CD4-positive, alpha-beta T cell (primary cell): ENCODE results near the gene DCHS1. TPM values are rescaled to one million over a fixed set of nuclear protein-coding genes. Genes with fewer than 3 reads are reported as not detected.

Experiments
- ATAC-seq: fragments of 200-7000 bp; cut with Tn5 transposase; one replicate; pipeline ENCODE4 v1.10.0; 2022; ENCODE audit warnings: mild to moderate bottlenecking; ENCODE audit not compliant: poor library complexity
- CTCF ChIA-PET: fragments of 350-600 bp; sonication (Branson Sonifier 250); formaldehyde crosslinking; loops from one replicate; lab custom pipeline; 2021; ENCODE audit warnings: antibody characterized with exemption, inconsistent platforms; lab: Charles Lee
- POLR2A ChIA-PET: fragments of 350-600 bp; sonication (Branson Sonifier 250); formaldehyde crosslinking; loops from one replicate; lab custom pipeline; 2021; ENCODE audit warnings: antibody characterized with exemption, inconsistent platforms; lab: Charles Lee
- DNase-seq, 14 experiments: peaks; one replicate each; pipeline ENCODE4 v3.0.0-alpha.2; 2013 to 2020; ENCODE audit warnings: mixed read lengths in 2 of 14
- H3K27ac ChIP-seq, 2 donors: one replicate each; pipeline versions ENCODE4 v1.5.1 to v1.7.0; 2013; ENCODE audit warnings: low read length in 2 of 2, low read depth in 1 of 2, mild to moderate bottlenecking in 1 of 2
- H3K27me3 ChIP-seq, 2 experiments: 1 replicate in 1 of 2; 2 replicates in 1 of 2; pipeline versions ENCODE4 v1.6.1 to v1.7.0; 2013; ENCODE audit warnings: low read length in 2 of 2, control low read depth in 1 of 2, mild to moderate bottlenecking in 1 of 2, moderate library complexity in 1 of 2; ENCODE audit not compliant: insufficient read depth in 2 of 2, control insufficient read depth in 1 of 2
- H3K36me3 ChIP-seq: one replicate; pipeline ENCODE4 v1.6.1; 2013; ENCODE audit warnings: low read length, control low read depth; ENCODE audit not compliant: insufficient read depth
- H3K4me1 ChIP-seq: one replicate; pipeline ENCODE4 v1.6.1; 2013; ENCODE audit warnings: low read length, control low read depth; ENCODE audit not compliant: insufficient read depth
- H3K4me3 ChIP-seq: one replicate; pipeline ENCODE4 v1.5.1; 2013; ENCODE audit warnings: mild to moderate bottlenecking, low read length, moderate library complexity
- H3K9me3 ChIP-seq, 2 experiments: 1 replicate in 1 of 2; 2 replicates in 1 of 2; pipeline versions ENCODE4 v1.6.1 to v1.7.0; 2013; ENCODE audit warnings: low read length in 2 of 2, mild to moderate bottlenecking in 2 of 2, control low read depth in 1 of 2, moderate library complexity in 1 of 2; ENCODE audit not compliant: control insufficient read depth in 1 of 2, insufficient read depth in 1 of 2
- H3K27ac Mint-ChIP-seq: one replicate; pipeline ENCODE4 v1.8.0; 2020; ENCODE audit warnings: mixed read lengths
- H3K27me3 Mint-ChIP-seq: one replicate; pipeline ENCODE4 v1.8.0; 2021; ENCODE audit warnings: mixed read lengths
- H3K36me3 Mint-ChIP-seq: one replicate; pipeline ENCODE4 v1.8.0; 2021; ENCODE audit warnings: low read depth, mixed read lengths
- H3K4me1 Mint-ChIP-seq: one replicate; pipeline ENCODE4 v1.8.0; 2021; ENCODE audit warnings: low read depth, mixed read lengths
- H3K4me3 Mint-ChIP-seq: one replicate; pipeline ENCODE4 v1.8.0; 2020; ENCODE audit warnings: mild to moderate bottlenecking, mixed read lengths
- H3K9me3 Mint-ChIP-seq: one replicate; pipeline ENCODE4 v1.8.0; 2020; ENCODE audit warnings: mixed read lengths
- CTCF ChIP-seq: fragments of 200-600 bp; IDR thresholded peaks from one replicate; pipeline ENCODE4 v1.8.0; 2022; ENCODE audit warnings: antibody characterized with exemption, mild to moderate bottlenecking
- intact Hi-C, 2 experiments: fragments of 100-400 bp; cut with DNase I in 1 of 2; cut with micrococcal nuclease in 1 of 2; formaldehyde crosslinking; loops; one replicate each; pipeline versions ENCODE4 v1.15.1 to v1.9.0; 2023 to 2025; cut with DNase I, micrococcal nuclease
- total RNA-seq, 174 experiments: library from RNA in 2 of 174; stranded (reverse) in 2 of 174; gene quantifications; one replicate each; pipeline ENCODE4 v1.2.3 and lab custom pipeline; 2021 to 2026

The DCHS1 gene
- total RNA-seq, 2 experiments from 2014 or later, result 9.7 TPM

- no peaks in the 10 kb centered on the region for H3K9me3 ChIP-seq
- ATAC-seq (no peak), DNase-seq (no peak)
- intact Hi-C loops, result no loop called here
- H3K27ac Mint-ChIP-seq, result no peak overlapping the region
- no peak overlapping the region for H3K27ac ChIP-seq
- CTCF ChIA-PET, result interaction anchor here (0.7 to 4.5 kb wide), 2 partner anchors 10 to 68 kb away, joined by 3 to 19 read pairs; partner anchors contain the start of gene MRPL17
- TF ChIP-seq CTCF, result no peak
- peak overlapping the region; percentile 54 for H3K4me3 Mint-ChIP-seq
- H3K27me3 Mint-ChIP-seq, result no peaks in the 10 kb centered on the region
- no peaks in the 10 kb centered on the region for H3K36me3 ChIP-seq
- no peaks in the 10 kb centered on the region for H3K9me3 Mint-ChIP-seq
- H3K27me3 ChIP-seq, result no peaks in the 10 kb centered on the region
- peaks cover 54% of the 10 kb centered on the region for H3K4me1 Mint-ChIP-seq
- H3K36me3 Mint-ChIP-seq, result no peaks in the 10 kb centered on the region
- POLR2A ChIA-PET, result interaction anchor here (0.7 to 6.1 kb wide), 4 partner anchors 10 to 61 kb away, joined by 3 to 30 read pairs (median 12); partner anchors contain the start of genes MRPL17 and TAF10
- H3K4me1 ChIP-seq, result peaks cover 33% of the 10 kb centered on the region
- no peak overlapping the region for H3K4me3 ChIP-seq
These were observed 18.1 kb upstream of the DCHS1 start for GRCh38 chr11:6673523-6674218.

- DNase-seq, result no peak
- no peak for ATAC-seq
- Mint-ChIP-seq H3K4me3 (peak overlapping the region; percentile 18), H3K27me3 (no peaks in the 10 kb centered on the region), H3K4me1 (peaks cover 63% of the 10 kb centered on the region), H3K36me3 (no peaks in the 10 kb centered on the region), H3K9me3 (no peaks in the 10 kb centered on the region), H3K27ac (no peak overlapping the region)
- Histone ChIP-seq H3K36me3 (no peaks in the 10 kb centered on the region), H3K9me3 (no peaks in the 10 kb centered on the region), H3K27me3 (no peaks in the 10 kb centered on the region), H3K4me1 (peaks cover 43% of the 10 kb centered on the region), H3K4me3 (no peak overlapping the region), H3K27ac (no peak overlapping the region)
- ChIA-PET POLR2A (interaction anchor here (1.9 to 6.1 kb wide), 3 partner anchors 11 to 59 kb away, joined by 12 to 30 read pairs (median 22); partner anchors contain the start of genes MRPL17, TAF10 and TPP1), CTCF (interaction anchor here (1.0 to 4.5 kb wide), 3 partner anchors 11 to 70 kb away, joined by 3 to 19 read pairs (median 3); partner anchors contain the start of gene MRPL17)
- no peak for TF ChIP-seq CTCF
- intact Hi-C loops, result no loop called here
These were observed 16.4 kb upstream of the DCHS1 start for GRCh38 chr11:6671991-6672390.

GRCh38 chr11:6670202-6670830 is 14.7 kb upstream of the DCHS1 start:
- no peaks in the 10 kb centered on the region for H3K27me3 ChIP-seq
- Mint-ChIP-seq H3K9me3 (no peaks in the 10 kb centered on the region), H3K4me3 (peak overlapping the region; percentile 11), H3K27ac (no peak overlapping the region), H3K4me1 (peaks cover 67% of the 10 kb centered on the region), H3K36me3 (no peaks in the 10 kb centered on the region), H3K27me3 (no peaks in the 10 kb centered on the region)
- no peak for TF ChIP-seq CTCF
- no peak overlapping the region for H3K27ac ChIP-seq
- DNase-seq (peak in 2 of 14 experiments; percentile 35 to 68), ATAC-seq (peak; percentile 32)
- POLR2A ChIA-PET, result interaction anchor here (1.1 to 6.1 kb wide), 5 partner anchors 13 to 67 kb away, joined by 3 to 30 read pairs (median 12); partner anchors contain the start of genes ILK, MRPL17, RRP8 and TAF10
- peaks cover 43% of the 10 kb centered on the region for H3K4me1 ChIP-seq
- H3K9me3 ChIP-seq, result no peaks in the 10 kb centered on the region
- H3K4me3 ChIP-seq, result no peak overlapping the region
- intact Hi-C loops, result no loop called here
- CTCF ChIA-PET, result interaction anchor here (1.2 to 4.5 kb wide), 3 partner anchors 13 to 52 kb away, joined by 3 to 19 read pairs (median 17); partner anchors contain the start of gene MRPL17
- H3K36me3 ChIP-seq, result no peaks in the 10 kb centered on the region
